Fibroblast of skin of left quadriceps (primary cell): ENCODE measurements around the gene TAF4B.

Experiments
- DNase-seq, 2 experiments: peaks; one replicate each; pipeline ENCODE4 v3.0.0-alpha.2; 2013; ENCODE audit warnings: low read depth in 2 of 2

TAF4B gene

GRCh38 chr18:26304511-26304910 is 78.3 kb downstream of the TAF4B start:
- DNase-seq, result no peak

GRCh38 chr18:26307161-26307773 is 81.0 kb downstream of the TAF4B start:
- DNase-seq, result peak; percentile 23 to 38

- peak; percentile 18 to 30 for DNase-seq
These were observed 83.0 kb downstream of the TAF4B start for GRCh38 chr18:26309281-26309680.

GRCh38 chr18:26312199-26312598 is 86.0 kb downstream of the TAF4B start:
- DNase-seq, result no peak

- no peak for DNase-seq
These were observed 91.2 kb downstream of the TAF4B start for GRCh38 chr18:26317398-26317797.

- DNase-seq, result no peak
These were observed 94.4 kb downstream of the TAF4B start for GRCh38 chr18:26320686-26321085.

- peak; percentile 33 to 51 for DNase-seq
These were observed 96.8 kb downstream of the TAF4B start for GRCh38 chr18:26322890-26323653.

GRCh38 chr18:26325771-26326170 is 99.5 kb downstream of the TAF4B start:
- DNase-seq, result no peak

GRCh38 chr18:26327062-26327461 is 100.8 kb downstream of the TAF4B start:
- DNase-seq, result no peak

- DNase-seq, result no peak
These were observed 106.7 kb downstream of the TAF4B start for GRCh38 chr18:26332991-26333390.

- DNase-seq, result no peak
These were observed 108.9 kb downstream of the TAF4B start for GRCh38 chr18:26335156-26335555.

GRCh38 chr18:26335571-26336487 is 109.6 kb downstream of the TAF4B start:
- DNase-seq, result no peak

GRCh38 chr18:26336572-26336971 is 110.3 kb downstream of the TAF4B start:
- no peak for DNase-seq

GRCh38 chr18:26342646-26343045 is 116.4 kb downstream of the TAF4B start:
- no peak for DNase-seq

- DNase-seq, result no peak
These were observed 124.7 kb downstream of the TAF4B start for GRCh38 chr18:26350961-26351360.

- DNase-seq, result no peak
These were observed 130.0 kb downstream of the TAF4B start for GRCh38 chr18:26356045-26356785.

GRCh38 chr18:26357960-26358359 is 131.7 kb downstream of the TAF4B start:
- DNase-seq, result no peak

- DNase-seq, result no peak
These were observed 135.8 kb downstream of the TAF4B start for GRCh38 chr18:26362021-26362420.

- DNase-seq, result no peak
These were observed 141.2 kb downstream of the TAF4B start for GRCh38 chr18:26367425-26367824.

GRCh38 chr18:26370037-26370436 is 143.8 kb downstream of the TAF4B start:
- no peak for DNase-seq

- no peak for DNase-seq
These were observed 149.9 kb downstream of the TAF4B start for GRCh38 chr18:26376105-26376504.

- no peak for DNase-seq
These were observed 152.5 kb downstream of the TAF4B start for GRCh38 chr18:26378701-26379100.
